NCI-H510A (cell line): ENCODE measurements around the gene COL23A1.
"Not testable (repeated sequence)": the region's sequence is repeated elsewhere in the genome, so short reads cannot be mapped to it uniquely, and the experiment has no call there.

ENCODE experiments used
- DNase-seq: peaks from one replicate; lab custom pipeline; 2025; lab: John Stamatoyannopoulos, UW

Gene COL23A1

DNA sequence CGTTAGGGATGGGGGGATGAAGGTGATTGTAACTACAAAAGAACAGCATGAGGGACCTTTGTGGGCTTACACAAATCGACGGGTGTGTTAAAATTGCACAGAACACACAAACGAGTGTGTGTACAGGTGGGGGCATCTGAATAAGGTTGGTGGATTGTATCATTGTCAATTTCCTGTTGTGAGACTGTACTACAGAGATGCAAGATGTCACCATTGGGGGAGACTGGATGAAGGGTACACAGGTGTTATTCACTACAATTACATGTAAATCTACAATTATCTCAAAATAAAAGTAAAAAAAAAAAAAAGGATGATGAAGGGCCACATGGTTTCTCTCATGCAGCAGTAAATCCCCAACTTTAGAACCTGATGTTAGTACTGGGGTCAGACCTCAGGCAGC, 326.1 kb downstream of the COL23A1 start:
- no peak for DNase-seq

DNA sequence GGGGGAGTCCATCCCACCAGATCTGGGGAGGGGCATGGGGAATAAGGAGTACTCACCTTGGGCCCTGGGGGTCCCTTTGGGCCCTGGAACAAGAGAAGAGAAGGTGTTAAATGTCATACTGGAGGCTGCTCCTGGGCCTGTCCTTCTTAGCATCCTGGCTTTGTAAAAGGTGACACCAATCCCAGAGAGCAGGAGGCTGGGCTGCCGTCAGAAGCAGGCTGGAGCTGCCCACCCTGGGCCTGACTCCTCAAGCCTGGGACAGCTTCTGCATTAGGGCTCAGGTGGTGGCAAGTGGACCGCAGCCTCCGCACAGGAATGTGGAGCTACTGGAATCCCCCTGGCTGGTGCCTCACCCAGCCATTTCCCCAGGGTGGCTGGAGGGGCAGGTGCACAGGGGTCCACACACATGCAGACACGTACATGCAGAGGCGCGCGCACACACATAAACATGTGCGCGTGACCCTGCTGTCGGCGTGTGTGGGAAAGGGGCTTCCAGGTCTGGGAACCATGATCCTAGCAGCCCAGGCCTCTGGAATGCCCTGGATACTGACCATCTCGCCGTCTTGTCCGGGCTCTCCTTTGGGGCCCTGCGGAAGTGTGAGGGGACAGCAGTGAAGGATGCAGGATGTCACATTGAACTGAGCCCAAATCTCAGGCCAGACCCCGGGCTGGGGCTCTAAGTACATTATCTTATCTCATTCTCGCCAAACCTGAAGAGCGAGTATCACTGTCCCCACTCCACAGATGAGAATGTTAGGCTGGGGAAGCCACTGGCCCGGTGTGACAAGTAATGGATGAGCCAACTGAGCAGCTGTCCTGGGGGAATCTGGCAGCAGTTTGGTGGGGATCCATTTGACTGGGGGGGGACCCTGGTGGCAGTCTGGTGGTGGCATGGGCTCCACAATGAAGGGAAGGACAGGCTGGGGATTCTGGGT, 328.3 kb downstream of the COL23A1 start:
- DNase-seq = no peak

DNA sequence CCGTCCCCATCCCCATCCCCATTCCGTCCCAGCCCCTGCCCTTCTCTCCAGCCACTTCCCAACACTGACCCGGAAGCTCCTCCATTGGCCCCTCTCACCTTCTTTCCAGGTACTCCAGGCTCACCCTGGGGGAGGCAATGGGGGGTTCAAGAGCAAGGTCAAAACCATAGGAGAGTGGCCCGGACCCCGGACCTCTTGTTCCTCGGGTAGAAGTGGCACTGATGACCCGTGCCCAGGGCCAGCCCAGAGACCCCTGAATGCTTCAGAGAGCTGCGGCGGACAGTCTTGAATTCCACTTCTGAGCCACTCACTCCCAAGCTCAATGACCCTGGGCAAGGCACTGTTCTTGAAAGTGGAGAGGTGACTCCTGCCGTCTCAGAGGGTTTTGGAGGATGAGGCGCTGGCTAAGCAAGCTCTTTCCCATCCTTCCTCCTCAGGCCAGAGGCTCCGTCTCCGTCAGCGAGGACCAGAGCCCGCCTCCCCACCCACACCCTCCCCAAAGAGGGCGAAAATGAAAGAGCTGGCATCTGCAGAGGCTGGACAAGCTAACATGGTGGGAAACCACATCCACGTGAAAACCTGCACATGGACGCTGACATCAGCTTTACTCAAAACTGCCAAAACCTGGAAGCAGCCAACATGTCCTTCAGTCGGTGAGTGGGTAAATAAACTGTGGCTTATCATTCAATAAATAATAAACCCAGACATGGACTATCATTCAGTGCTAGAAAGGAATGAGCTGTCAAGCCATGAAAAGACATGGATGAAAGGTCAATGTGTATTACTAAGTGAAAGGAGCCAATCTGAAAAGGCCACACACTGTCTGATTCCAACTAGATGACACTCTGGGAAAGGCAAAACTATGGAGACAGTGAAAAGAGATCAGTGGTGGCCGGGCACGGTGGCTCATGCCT, 330.3 kb downstream of the COL23A1 start:
- no peak for DNase-seq

DNA sequence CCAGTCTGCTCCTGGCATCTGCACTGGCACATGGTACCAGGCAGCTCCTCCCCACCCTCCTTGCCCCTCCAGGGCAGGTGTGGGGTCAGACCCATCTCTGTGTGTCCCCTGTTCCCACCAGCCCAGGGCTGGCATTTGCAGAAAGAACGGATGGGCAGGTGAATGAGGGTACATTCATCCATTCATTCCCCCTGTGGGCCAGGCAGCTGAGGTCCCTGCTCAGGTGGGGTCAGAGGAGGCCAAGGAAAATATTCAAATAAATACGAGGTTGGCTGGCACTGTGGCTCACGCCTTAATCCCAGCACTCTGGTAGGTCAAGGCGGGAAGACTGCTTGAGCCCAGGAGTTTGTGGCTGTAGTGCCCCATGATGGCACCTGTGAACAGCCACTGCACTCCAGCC, 332.5 kb downstream of the COL23A1 start:
- no peak for DNase-seq

DNA sequence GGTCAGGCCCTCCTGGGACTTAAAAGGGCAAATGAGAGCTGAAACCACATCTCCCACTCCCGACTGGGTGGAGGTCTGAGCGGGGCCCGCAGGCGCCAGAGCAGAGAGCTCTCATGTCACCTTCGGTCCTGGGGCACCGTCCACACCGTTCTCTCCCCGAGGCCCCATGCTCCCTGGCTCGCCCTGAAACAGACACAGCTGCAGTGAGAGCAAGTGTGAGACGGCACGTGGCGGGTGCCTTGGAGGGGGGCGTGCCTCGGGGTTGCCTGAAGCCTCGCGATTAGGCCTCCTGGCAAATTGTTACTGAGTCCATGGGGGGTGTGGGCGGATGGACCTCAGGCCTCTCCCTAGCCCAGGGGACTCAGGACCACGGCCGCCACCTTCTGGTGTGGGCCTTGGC, 333.4 kb downstream of the COL23A1 start:
- no peak for DNase-seq

DNA sequence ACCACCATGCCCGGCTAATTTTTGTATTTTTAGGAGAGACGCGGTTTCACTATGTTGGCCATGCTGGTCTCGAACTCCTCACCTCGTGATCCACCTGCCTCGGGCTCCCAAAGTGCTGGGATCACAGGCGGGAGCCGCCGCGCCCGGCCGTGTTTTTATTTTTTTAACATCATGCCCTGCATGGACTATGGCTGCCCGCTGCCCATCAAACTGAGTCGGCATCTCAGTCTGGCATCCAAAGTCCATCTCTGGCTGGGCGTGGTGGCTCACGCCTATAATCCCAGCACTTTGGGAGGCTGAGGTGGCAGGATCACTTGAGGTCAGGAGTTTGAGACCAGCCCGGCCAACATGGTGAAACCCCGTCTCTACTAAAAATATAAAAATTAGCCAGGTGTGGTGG, 336.6 kb downstream of the COL23A1 start:
- not testable (repeated sequence) for DNase-seq

DNA sequence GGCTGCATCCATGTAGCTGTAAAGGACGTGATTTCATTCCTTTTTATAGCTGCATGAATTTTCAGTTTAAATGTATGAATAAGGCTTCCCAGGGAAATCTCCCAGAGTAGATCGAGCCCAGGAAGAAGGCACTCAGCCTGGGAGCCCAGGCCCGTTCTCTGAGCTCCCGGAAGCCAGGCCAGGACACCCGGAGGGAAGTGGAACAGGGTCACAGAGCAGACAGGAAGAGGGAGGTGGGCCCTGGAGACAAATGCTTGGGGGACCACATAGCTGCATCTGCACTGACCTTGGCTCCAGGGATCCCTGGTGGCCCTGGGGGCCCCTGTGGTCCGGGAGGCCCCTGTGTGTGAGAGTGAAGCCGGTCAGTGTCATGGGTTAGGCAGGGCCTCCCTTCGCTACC, 337.9 kb downstream of the COL23A1 start:
- DNase-seq = no peak

DNA sequence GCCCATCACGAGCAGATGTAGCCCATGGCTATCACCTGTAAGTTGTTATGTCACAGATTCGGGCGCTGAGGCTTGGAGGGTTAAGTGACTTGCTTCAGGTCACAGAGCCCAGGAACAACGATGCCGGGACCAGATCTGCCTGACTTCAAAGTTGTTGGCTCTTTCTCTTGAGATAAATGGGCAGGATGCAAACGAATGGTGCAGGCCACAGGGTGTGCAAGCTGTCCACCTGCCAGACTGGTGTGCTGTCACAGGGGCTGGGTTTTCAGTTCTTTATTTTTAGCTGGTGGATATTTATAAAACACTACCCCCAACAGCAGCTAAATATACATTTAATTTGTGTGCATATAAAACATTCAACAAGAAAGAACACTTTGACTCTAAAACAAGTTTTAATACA, 339.9 kb downstream of the COL23A1 start:
- no peak for DNase-seq

DNA sequence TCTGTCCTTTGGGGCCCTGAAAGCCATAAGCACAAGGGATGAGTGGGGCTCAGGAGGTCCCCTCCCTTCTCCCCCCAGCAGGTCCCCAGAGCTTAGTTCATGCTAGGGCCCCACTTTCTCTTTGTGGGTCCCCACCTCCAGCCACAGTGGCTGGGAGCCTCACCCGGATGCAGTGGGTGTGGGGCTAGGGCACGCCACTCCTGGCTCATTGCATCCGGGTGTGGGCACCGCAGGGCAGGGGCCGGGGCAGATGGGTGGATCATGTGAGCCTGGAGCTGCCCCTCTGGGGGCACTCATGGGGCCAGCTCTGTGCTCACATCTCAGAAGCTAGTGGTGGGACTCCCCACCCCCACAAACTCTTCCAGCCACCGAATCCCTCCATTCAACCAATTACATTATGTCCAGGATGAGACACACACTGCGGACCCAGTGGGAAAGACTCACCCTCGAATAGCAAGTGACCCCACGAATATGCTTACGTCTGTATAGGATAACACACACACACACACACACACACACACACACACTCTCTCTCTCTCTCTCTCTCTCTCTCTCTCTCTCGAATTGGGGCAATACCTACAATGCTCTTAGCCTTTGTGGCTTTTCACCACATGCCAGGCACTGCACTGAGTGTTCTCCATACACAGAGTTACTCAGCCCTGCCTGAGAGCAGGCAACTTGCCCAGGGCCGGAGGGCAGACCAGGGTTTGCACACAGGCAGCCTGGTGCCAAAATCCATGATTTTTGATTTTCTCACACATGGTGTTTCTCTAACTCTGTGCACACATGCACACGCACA, 340.8 kb downstream of the COL23A1 start:
- DNase-seq = no peak

DNA sequence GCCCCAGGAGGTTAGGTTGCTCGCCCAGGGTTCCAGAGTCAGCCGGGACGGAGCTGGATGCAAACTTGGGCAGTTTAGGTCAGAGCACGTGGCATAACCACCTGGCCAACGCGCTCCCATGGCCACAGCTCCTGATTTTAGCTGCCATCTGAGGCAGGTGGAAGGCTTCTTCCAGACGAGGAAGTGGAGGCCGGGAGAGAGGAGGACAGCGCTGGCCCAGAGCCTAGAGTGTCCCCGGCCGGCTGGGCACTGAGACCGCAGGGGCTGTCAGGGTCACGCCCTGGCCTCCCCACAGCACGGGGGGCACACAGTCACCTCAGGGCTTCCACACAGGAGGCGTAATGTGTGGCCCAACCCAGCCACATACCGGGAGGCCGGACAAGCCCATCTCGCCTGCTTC, 341.4 kb downstream of the COL23A1 start:
- no peak for DNase-seq

DNA sequence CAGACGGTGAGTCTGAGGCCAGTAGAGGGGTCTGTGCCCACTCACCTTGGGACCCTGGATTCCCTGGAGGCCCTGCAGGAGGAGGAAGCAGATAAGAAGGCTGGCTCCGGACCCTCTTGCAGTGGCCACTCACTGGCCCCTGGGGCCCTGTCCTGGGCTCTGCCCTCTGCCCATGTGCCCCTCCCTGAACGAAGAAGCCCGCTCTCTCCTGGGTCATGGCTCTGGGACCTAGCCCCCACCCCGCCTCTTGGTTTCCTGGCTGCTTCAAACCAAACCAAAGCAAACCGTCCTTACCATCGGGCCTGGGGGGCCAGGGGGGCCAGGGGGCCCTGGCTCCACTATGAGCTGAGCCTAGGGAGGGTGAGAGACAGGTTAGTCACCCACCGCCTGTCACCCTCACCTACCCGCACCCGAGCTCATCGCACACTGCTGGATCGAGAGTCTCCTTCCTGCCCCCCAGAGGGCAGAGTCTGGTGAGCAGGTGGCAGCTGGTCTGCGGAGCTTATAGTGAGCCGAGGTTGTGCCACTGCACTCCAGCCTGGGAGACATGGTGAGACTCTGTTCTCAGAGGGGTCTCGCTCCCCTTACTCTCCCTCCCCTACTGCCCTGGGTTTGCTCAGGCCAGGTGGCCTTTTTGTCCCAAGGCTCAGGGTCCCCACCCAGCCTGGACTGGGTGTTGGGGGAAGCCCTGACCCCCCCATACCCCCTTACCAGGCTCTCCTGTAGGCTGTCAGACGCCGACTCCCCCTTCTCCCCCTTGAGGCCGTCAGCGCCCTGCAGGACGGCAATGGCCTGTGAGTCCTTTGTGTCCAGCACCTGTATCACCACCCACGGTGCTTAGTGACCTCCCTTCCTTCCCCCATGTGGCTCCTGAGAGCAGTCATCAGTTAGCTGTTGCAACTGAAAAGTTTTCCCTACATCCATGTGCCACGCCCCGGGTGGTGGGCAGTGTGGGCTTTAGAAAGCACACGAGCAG, 342.4 kb downstream of the COL23A1 start:
- DNase-seq = no peak

DNA sequence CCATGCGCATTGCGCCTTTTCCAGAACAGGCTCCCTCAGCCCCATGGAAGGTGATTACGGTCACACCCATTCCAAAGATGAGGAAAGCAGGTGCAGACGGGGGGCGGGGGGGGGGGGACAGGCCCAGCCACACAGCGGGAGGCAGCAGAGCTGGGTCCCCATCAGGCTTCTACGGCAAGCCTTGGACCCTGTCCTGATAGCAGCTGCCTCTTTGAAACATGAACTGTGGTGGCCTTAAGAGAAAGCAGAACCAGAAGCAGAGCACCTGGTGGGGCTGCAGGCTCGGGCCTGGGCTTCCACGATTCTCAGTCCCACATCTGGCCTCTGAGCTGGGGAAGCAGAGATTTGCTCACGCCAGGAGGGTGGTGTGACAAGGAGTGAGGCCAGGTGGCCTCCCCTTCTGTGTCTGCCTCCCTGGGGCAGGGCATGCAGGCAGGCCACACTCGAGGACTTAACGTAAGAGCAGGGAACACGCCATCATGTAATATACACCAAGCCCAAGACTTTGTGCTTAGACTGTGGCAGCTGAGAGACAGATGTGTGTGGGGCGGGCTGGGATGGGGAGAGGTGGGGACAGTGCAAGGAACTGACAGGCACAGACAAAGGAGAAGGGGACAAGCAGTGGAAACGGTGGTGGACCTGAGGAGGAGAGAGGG, 343.4 kb downstream of the COL23A1 start:
- DNase-seq = no peak

DNA sequence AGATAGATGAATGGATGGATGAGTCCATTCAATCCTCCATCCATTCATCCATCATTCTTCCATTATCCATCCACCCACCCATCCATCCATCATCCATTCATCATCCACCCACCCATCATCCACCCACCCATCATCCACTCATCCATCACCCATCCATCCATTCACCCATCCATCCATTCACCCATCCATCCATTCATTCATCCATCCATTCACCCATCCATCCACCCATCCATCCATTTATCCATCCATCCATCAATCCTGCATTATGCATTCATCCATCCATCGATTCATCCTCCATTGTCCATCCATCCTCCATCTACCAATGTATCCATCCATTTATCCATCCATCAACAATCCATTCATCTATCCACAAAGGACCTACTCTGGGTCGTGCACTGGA, 344.8 kb downstream of the COL23A1 start:
- DNase-seq = no peak

DNA sequence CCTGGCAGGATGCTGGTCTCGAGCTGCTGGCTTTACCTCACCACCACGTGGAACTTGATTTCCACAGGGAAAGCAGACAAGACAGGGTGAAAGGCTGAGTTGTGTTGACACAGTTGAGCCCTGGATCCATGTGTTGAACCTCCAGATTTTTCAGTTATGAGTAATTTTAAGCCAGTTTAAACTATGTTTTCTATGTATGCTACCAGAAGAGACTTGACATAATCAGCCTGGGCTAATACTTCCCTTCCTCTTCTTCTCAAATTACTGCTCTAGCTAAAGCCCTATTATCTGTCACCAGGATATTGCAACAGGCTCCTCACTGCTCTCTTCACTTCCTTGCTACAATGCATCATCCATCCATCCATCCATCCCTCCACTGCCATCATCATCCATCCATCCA, 345.6 kb downstream of the COL23A1 start:
- DNase-seq = no peak

DNA sequence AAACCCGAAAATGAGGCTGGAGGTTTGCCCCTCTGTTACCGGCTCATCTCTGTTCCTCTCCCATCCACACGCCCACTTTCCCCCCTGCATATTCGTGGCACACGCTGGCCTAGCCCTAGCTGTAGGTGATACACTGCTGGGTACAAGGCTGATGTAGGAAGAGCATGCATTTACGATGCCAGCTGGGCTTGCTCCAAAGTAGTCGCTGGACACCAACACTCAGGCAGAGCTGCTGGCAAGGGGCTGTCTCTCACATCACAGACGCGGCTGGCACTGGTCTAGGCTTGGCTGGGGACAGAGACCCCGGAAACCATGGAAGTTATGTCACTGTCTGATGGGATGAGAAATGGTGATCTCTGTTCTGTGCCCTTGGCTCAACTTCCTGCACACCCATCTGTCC, 347.8 kb downstream of the COL23A1 start:
- no peak for DNase-seq

DNA sequence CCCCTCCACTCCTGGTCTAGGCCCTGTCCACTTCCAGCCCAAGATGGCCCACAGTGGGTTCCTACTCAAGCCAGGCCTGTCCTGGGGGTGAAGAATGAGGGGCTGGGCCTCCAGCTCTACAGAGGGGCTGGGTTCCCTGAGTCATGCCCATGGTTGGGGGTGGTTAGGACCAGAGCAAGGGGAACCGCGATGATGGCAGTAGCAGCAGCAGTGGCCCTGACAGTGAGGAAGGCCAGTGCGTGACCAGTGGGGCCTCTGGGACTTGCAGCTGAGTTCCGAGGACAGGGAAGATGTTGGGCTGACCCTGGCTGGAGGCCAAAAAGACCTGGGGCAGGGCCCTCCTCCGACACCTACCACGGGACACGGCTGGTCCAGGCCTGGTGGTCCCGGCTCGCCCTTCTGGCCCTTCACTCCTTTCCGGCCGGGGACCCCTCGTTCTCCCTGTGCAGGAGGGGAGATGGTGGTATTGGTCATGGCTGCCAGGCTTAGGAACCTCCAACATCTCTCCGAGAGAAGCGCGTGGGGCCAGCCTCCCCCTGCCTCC, 348.4 kb downstream of the COL23A1 start:
- no peak for DNase-seq

DNA sequence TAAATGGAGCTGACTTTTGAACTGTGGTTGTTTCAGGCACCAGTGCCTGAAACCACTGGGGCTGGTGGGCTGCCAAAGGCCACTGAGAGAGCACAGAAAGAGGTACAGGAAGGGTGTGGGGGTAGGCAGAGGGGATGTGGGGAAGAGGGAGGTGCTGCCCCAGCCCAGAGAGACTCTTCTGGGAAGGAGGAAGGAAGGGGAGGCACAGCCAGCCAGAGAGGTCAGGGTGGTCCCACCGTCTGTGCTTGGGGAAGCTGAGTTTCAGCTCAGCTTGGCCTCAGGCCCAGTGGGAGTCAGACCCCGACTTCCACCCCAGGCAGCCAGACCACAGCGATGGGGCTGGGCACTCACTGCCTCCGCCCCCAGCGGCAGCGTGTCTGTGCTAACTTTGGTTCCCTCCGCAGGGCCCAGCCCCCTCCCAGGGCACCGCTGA, 348.9 kb downstream of the COL23A1 start:
- DNase-seq = no peak

DNA sequence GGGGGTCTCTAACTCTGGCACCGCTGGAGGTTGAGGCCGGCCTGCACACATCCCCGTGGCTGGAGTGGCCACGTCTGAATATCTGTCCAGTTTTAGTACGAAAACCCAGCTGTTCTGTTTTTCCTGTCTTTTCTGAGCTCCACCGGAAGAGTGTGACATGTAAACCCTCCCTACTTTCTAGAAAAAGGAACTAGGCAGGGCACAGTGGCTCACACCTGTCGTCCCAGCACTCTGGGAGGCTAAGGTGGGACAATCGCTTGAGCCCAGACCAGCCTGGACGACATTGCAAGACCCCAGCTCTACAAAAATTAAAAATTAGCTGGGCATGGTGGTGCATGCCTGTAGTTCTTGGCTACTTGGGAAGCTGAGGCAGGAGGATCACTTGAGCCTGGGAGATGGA, 349.4 kb downstream of the COL23A1 start:
- no peak for DNase-seq

DNA sequence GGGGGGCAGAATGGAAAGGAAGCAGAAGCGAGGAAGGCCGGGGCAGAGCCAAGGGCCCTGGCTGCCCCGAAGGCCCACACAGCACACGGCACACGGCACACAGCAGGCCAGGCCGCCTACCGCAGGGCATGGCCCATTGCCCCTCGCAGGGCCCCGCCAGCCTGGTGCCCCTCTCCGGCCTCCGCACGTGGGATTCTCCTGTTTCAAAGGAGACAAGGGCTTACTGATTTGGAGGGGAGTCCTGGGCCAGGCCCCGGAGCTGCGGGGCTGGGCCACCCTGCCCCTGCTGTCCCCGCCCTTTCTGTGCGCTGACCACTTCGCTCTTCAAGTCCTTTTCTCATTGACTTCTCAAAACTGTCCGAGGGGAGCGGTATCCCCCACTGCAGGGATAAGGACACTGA, 349.9 kb downstream of the COL23A1 start:
- no peak for DNase-seq
